Activated CD4-positive, alpha-beta T cell treated with anti-CD3 and anti-CD28 coated beads, Interleukin-2, Interleukin-4, amounts not matched to agents 100 ng/mL and 50 ng/mL, durations not matched to agents 16 hours and 8 hours (primary cell): ENCODE data around the gene CFH.
"Not testable (repeated sequence)": the region's sequence is repeated elsewhere in the genome, so short reads cannot be mapped to it uniquely, and the experiment has no call there.

ENCODE experiments used
- DNase-seq: peaks from one replicate; pipeline ENCODE4 v3.0.0-alpha.2; 2020; ENCODE audit warnings: low spot score

Gene CFH

DNA sequence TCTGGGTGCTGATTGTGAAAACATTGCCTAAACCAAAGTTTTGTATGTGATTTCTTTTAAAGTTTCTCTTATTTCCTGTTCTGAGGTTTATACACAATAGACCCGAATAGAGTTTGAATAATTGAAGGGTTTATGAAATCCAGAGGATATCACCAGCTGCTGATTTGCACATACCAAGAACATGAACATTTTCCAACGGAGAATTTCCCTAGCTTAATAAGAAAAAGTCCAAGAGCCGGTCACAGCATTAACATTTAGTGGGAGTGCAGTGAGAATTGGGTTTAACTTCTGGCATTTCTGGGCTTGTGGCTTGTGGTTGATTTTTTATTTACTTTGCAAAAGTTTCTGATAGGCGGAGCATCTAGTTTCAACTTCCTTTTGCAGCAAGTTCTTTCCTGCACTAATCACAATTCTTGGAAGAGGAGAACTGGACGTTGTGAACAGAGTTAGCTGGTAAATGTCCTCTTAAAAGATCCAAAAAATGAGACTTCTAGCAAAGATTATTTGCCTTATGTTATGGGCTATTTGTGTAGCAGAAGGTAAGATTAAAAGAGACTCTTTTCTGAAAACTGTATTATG lies at the start of gene CFH:
TSS of gene CFH (plus strand) at position 407 of the 579 bp plus-strand sequence. CDS start at position 482, 75 bp downstream.
- DNase-seq, result peak; percentile 16

DNA sequence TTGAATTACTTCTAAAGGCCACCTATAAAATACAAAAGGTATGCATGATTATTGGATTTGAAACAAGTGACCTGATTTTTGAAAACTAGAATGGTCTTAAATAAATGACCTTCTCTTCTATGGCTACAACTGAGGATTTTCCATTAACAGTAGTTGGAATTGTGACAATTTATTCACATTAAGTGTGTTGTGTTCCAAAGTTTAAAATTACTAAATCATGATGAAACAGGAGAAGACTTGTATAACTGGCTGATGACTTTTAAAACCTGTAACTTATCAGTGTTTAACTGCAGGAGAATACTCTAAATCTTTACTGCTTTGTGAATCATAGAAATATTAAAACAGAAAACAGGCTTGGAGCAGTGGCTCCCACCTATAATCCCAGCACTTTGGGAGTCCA lies 48.2 kb upstream of the CFH start:
- no peak for DNase-seq

DNA sequence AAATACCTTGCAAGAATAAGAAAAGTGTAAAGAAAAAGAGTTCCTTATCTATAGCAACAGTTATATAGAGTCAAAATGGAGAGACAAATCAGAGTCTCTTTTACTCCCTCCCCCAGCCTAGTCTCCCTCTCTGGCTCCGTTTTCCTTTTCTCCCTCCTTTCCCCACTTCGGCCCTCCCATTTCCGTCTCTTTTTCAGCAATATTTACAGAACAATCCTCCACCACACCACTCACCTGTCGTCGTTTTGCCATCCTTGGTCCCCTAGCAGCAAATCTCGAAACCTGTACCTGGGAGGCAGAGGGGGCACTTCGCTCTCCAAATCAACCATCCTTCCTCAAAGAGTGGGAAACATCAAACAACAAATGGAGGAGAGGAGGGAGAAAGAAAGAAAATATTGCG lies 43.9 kb upstream of the CFH start:
- no peak for DNase-seq

DNA sequence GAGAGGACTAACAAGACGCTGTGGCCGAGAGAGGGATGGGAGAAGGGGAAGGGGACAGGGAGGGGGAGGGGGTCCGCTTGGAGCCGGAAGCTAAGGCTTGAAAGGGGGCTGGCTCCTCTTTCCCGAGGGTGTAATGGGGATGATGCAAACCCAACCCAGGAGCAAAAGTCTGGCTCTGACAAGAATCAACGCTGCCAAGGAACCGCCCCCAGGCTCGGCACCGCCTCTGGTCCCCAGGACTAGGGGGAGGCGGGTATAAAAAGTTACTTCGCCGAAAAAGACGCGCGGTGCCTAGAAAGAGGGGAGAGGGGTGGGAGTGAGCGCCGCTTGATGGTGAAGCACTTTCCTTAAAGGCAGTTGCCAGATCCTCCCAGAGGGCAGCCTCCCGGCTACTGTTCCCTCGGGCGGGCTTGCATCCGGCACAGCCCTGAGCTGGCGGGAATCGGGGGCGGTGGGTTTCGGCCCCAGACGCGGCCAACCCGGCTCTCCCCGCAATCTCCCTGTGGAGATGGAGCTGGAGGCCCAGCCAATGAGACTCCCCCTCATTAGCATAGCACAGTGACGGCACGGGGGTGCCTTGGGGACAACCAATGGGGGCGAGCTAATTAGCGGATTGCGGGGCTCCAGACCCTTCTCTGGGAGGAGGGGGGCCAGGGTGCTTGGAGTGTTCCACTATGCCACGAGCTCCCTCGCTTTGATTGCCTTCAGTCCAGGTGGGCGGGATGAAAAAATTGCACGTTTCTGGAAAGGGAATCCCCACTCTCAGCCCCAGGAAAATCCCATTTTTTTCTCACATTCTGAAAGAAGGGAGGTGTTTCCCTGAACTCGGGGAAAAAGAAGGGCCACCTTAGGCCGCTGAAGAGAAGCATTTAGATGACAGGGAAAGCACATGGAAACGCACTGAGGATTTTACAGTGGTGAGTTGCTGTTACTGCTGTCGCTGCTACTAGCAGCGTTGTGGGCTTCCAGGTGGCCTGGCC lies 43.2 kb upstream of the CFH start, which contains the start of gene KCNT2:
TSS of gene KCNT2 (minus strand) at position 51 of the 980 bp plus-strand sequence. CDS start 131 bp downstream, outside the sequence.
- DNase-seq, result no peak

DNA sequence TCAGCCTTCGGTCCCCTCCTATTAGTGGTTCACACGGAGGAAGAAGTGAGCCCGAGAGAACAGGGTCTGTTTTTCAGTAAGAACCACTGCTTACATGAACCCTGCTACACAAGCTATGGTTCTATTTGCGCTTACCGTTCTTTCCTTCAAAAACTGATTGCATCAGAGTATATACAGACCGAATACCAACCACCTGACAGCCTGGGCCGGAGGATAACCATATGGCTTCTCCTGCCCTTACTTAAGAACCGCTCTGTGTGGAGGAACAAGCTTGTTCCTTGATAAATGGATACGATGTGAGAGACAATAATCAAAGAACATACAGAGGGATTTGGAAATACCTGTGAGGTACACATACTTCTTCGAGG lies 42.5 kb upstream of the CFH start:
- no peak for DNase-seq

DNA sequence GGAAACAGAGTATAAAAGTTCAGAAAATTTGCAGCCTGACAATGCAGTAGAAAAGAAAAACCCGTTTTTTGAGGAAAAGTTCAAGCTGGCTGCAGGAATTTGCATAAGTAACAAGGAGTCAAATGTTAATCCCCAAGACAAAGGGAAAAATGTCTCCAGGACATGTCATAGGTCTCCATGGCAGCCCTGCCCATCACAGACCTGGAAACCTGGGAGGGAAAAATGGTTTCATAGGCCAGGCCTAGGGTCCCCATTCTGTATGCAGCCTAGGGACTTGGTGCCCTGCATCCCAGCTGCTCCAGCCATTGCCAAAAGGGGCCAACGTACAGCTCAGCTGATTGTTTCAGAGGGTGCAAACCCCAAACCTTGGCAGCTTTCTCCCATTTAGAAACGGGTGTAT lies 40.0 kb upstream of the CFH start:
- DNase-seq, result no peak

DNA sequence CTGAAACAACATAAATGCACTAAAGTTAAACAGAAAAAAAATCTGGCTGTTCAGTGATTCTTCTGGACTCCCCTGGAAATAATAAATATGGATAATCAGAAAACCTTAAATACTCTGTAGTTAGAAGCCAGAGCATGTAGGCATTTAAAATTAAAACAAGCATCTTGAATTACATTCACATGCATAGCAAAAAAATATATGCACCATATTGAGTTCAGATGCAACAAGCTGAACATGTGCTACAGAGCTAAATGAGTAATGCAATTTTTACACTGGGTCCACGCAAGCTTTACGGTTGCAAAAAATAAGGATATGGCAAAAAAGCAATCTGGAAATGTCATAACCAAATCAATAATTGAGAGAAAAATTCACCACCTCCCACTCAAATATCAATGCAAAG lies 32.1 kb upstream of the CFH start:
- DNase-seq, result no peak

DNA sequence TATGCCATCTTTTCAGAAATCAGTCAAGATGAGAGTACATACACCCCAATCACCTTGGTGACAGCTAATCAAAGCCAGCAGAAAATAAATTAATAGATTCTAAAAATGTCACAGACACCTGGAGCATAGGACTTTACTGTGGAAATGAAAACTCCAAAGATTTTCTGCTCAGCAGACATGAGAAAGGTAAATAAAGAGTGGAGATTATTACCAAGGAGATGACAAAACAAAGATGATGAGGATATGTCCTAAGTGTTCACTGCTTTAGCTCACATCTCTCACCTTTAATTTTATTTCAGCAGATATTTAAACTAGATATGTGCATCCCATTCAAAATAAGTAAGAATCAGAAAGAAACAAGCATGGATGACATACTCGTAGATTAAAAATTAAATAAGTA lies 28.8 kb upstream of the CFH start:
- no peak for DNase-seq

DNA sequence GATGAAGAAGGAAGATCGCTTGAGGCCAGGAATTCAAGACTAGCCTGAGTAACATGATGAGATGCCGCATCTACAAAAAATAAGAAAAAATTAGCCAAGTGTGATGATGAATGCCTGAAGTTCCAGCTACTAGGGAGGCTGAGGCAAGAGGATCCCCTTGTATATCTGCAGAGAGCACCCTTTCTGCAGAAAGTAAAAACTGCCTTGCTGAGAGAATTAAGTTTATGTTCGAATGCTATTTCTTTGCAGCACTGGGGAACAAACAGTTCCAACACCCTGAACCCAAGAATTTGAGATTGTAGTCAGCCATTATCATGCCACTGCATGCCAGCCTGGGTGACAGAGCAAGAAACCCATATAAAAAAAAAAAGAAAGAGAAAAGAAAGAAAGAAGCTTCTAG lies 23.0 kb upstream of the CFH start:
- no peak for DNase-seq

DNA sequence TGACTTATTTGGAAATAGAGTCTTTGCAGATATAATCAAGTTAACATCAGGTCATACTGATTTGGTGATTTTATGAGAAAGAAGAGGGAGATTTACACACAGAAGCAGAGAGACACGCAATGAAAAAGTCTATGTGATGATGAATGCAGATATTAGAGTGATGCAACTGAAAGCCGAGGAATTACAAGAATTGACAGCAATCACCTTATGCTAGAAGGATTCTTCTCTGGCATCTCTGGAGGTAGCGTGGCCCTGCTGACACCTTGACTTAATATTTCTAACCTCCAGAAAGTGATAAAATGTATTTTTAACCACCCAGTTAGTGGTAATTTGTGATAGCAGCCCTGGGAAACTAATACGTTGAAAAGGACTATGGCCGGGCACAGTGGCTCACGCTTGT lies 14.2 kb upstream of the CFH start:
- DNase-seq, result no peak

DNA sequence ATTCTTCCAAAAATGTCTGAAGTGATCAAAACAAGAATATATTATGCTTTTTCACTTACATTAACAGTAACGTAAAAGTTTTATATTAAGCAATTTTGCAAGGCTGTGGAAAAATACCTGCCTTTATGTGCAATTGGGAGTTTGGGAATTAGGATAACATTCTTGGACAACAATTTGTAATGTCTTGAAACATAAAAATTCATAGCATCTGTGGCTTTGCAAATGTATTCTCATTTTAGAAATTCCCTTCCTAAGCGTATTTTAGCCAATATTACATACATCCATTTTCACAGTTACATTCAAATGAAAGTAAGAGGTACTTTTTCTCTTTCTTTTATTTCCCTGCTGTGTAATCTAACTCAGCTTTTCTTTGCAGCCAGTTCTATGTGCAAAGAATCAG lies 13.4 kb upstream of the CFH start:
- no peak for DNase-seq

DNA sequence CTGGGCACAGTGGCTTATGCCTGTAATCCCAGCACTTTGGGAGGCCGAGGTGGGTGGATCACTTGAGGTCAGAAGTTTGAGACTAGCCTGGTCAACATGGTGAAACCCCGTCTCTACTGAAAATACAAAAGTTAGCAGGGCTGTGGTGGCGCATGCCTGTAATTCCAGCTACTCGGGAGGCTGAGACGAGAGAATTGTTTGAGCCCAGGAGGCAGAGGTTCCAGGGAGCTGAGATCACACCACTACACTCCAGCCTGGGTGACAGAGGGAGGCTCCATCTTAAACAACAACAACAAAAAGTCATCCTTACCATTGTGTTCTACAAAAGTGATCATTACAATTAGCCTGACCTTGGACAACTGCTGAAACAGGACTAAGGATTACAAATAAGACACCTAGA lies 12.6 kb upstream of the CFH start:
- DNase-seq, result not testable (repeated sequence)

DNA sequence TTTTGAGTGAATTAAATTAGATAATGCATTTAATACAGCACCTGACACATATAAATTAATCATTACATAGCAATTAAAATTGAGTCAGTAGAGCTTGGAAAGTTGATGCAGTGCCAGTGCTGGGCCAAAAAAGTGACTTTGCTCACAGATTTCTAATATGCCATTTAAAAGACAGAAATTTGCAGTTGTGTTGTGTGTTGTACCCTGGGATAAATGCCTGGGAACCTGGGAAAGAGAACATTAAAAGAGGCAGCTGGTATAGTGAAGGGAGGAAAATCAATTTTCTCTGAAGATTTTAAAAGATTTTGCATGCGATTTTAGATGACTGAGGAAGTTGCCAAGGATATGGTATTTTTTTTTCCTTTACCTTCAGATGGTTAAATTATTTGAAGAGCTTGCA lies 10.9 kb upstream of the CFH start:
- no peak for DNase-seq

DNA sequence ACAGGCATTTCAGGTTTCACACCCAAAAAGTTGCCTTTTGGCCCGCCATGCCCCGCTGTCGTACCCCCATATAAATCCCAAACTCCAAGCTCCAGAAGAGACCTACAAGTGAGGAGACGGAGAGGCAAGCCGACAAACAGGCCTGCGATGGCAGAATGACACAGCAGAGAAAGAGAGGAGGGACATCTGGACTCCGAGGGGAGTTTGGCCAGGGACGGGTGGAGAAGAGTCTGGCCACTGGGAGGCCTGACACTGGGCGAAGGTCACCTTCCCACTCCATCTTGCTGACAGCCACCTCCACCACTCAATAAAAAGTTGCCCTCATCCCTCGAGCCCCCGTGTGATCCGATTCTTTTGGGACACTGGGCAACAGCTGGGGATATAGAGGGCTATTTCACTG lies 1.9 kb upstream of the CFH start:
- DNase-seq, result no peak

DNA sequence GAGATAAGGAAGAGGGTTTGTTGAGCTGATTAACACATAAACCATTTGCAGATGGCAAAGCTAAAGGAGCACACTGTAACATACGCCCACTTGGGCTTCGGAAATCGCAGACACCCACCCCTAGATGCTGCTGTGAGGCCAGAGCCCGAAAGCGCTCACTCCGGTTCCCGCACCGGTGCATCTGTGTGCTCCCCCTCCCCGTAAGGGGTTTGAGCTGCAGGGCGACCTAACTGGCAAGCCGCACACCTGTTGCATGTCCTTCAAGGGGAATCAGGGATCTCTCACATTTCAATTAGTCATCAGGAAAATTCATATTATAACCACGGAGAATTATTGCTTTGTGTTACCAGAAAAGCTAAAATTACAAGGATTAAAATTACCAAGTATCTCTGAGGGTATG lies 1.4 kb upstream of the CFH start:
- no peak for DNase-seq

DNA sequence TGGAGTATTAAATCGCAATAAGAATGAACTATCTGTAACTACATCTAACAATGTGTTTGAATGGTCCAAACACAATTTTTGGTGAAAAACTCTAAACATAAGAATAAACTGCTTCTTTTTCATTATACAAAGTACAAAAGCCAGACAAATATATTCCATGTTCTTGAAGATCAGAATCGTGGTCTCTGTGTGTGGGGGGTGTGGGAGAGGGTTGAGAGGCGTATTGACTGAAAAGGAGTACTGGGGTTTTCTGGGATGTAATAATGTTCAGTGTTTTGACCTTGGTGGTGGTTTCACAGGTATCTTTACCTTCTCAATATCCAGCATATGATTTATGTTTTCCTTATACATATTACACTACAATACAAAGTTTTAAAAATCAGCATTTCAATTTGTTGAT lies 764 bp upstream of the CFH start:
- DNase-seq, result no peak

DNA sequence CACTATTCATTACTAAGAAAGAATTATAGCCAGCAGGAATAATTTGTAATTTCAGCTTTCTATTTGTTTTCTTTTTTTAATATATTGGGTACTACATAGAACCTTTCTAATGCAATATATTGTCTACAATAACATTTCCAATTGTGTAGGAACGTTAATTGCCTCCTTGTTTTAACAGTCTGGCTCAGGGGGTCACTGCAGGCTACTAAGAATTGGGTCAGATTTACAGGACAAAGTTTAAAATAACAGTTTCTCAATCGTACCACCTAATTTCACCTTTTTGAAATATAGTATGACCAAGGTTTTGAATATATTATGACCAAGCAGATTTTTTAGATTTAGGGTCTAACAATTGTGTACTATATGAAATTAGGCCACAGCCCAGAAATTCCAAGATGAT lies 2.4 kb downstream of the CFH start:
- no peak for DNase-seq

DNA sequence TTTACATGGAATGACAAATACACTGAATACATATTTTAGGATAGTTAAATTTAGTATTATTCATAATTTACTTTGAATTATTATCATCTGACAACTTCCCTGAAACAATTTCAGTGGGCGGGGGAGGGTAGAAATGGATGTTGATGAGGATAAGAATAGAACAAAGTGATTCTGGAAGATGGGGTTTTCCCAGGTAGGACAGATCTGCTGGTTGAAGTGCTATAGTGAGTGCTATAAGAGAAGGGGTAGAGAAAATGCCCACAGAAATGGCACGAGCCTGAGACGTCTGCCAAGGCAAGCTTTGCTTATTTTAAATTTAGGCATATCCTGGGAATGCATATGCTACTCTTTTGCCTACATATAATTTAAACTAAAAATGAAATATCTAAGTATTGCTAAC lies 3.2 kb downstream of the CFH start:
- no peak for DNase-seq

DNA sequence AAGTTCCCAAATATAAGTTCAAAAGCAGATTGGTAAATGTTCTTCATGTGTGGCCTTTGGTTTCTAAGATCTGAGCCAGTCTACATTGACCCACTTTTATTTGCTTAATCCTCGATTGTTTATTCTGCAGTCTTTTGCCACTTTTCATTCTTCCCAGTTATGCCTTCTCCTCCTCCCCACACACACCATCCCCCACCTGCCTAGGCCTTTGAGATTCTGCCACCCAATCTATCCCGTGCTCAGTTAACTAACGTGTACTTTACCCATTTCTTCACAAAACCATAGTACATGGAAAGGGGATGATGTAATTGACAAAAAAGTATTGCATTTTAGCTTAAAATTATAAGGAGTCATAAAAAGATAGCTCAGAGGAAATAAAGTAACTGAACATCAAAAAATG lies 3.7 kb downstream of the CFH start:
- no peak for DNase-seq

DNA sequence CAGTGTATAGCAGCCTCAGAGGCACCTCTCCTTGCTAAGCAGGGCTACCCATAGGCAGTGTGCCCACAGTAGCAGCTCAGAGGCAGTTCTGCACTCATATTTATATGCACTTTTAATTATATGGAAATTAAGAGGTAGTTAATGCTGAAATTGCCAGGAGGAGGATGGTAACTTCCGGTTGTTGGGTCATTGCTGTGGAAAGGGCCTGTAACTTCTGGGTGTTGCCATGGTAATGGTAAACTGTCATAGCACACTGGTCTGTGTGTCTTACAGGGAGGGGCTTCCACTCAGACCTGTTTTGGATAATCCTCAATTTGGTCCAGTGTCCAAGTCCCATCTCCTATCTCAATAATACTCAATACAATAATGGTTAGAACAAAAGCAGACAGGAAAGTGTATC lies 7.6 kb downstream of the CFH start:
- no peak for DNase-seq

DNA sequence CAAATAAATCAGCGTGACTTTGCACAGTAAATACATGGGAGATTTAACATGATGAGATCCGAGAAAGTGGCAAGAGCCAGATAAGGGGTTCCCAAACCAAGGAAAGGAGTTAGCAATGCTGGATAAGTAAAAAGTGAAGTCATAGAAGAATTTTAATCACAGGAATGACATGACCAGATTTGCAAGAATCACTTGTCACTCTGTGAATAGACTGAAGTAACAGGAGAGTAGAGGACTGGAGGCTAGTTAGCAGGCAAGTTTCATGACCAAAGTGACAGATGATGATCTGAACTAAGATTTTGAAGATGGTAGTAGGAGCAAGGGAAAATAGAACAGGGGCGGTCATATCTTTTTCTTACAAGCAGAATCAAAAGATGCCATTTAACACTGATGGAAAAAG lies 8.4 kb downstream of the CFH start:
- no peak for DNase-seq

DNA sequence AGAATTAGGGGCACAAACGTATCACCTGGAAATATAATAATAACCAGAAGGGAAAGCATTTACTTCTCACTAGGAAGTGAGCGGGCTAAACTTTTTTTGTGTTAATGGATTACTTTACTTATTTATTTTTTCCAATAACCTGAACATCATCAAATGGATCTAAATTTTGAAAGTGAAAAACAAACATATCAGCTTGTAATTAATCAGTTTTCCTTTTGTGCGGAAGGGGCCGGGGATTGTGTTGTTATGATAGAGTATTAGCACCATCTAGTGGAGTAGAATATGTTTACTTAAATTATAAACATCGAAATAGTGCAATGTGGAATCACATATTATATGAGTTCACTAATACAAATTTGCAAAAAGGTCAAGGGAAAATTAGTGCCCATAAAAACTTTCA lies 9.0 kb downstream of the CFH start:
- DNase-seq, result peak; percentile 39

DNA sequence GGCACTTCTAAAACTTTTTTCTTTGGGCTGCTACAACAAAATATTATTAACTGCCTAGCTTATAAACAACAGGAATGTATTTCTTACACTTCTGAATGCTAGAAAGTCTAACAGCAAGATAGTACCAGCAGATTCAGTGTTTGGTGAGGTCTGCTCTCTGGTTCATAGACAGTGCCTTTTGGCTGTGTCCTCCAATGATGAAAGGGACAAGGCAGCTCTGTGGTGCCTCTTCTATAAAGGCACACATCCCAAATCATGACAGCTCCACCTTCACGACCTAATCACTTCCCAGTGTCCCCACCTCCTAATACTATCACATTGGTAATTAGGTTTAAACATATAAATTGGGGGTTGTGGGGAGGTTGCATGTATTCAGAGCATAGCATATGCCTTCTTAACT lies 9.5 kb downstream of the CFH start:
- no peak for DNase-seq

DNA sequence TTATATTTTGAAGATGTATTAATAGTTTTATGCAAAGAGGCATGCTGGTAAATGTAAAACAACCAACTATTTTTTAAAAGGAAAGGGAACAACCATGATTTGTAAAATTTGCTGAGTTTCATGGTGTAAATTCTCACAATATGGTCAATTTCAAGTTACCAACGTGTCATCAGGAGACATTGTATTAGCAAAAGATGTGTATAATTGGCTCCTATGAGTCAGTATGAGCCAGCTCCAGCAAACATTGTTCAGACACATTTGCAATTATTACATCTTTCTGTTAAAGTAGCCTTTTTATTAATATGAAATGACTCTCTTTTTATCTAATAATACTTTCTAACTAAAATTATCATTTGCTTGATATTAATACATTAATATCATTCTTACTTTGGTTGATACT lies 15.3 kb downstream of the CFH start:
- DNase-seq, result no peak
